K562 (cell line): ENCODE data around the gene DOP1B. TPM values are rescaled to one million over a fixed set of nuclear protein-coding genes. Genes with fewer than 3 reads are reported as not detected.

Experiments used
- CBX3 ChIP-seq, 2 experiments: IDR thresholded peaks; 1 replicate in 1 of 2; 2 replicates in 1 of 2; pipeline ENCODE4 v1.6.1; 2012; ENCODE audit warnings: inconsistent platforms in 2 of 2, low read length in 2 of 2, borderline replicate concordance in 1 of 2, control low read depth in 1 of 2
- DIDO1 ChIP-seq: fragments of 450-650 bp; IDR thresholded peaks from 2 replicates; pipeline ENCODE4 v1.6.1; 2016; ENCODE audit warnings: low read depth, missing biosample characterization, missing genetic modification characterization
- ERF ChIP-seq: fragments of 450-650 bp; formaldehyde crosslinking; IDR thresholded peaks from 2 replicates; pipeline ENCODE4 v1.4.0; 2020; ENCODE audit warnings: mild to moderate bottlenecking, mixed read lengths
- FOXA1 ChIP-seq: fragments of 450-650 bp; IDR thresholded peaks from 2 replicates; pipeline ENCODE4 v1.6.1; 2016; ENCODE audit warnings: mild to moderate bottlenecking, borderline replicate concordance
- MGA ChIP-seq: fragments of 450-650 bp; IDR thresholded peaks from 2 replicates; pipeline ENCODE4 v1.6.1; 2016; ENCODE audit warnings: mild to moderate bottlenecking, moderate library complexity
- MYC ChIP-seq, 2 experiments: fragments of 250-450 bp in 1 of 2; sonication (Bioruptor Pico) in 1 of 2; IDR thresholded peaks; 2 replicates each; pipeline versions ENCODE4 v1.5.1 to v1.6.1; 2012 to 2021; ENCODE audit warnings: low read depth in 2 of 2, borderline replicate concordance in 1 of 2, improper control_type of control experiment in 1 of 2, low read length in 1 of 2, mild to moderate bottlenecking in 1 of 2, moderate library complexity in 1 of 2
- PHF8 ChIP-seq: fragments of 200-600 bp; sonication (generic); IDR thresholded peaks from 2 replicates; pipeline ENCODE4 v1.6.1; 2012; ENCODE audit warnings: mixed run types, mild to moderate bottlenecking, inconsistent platforms, low read length, moderate library complexity, borderline replicate concordance
- POLR2AphosphoS2 ChIP-seq: IDR thresholded peaks from 2 replicates; pipeline ENCODE4 v1.6.1; 2012; ENCODE audit warnings: low read length, improper control_type of control experiment
- RAD51 ChIP-seq: fragments of 450-650 bp; IDR thresholded peaks from 2 replicates; pipeline ENCODE4 v1.7.1; 2016; ENCODE audit warnings: low read depth, mild to moderate bottlenecking, borderline replicate concordance
- TBP ChIP-seq: optimal IDR thresholded peaks from 2 replicates; pipeline ENCODE3; 2011; ENCODE audit warnings: low read depth, low read length, improper control_type of control experiment
- ZNF263 ChIP-seq: sonication (generic); formaldehyde crosslinking; IDR thresholded peaks from 2 replicates; pipeline ENCODE4 v1.8.0; 2022; ENCODE audit warnings: mild to moderate bottlenecking, missing genetic modification reagents, borderline replicate concordance
- polyA plus RNA-seq, 8 experiments: library from polyadenylated mRNA; depleted of rRNA in 4 of 8; stranded (reverse) in 5 of 8; unstranded in 3 of 8; fragments of >200 nt; fragmentation: Nextera tagmentation in 2 of 8; fragmentation: Illumina TruSeq in 1 of 8; extraction: Ambion mirVana in 2 of 8; extraction: Trizol in 1 of 8; gene quantifications; 2 replicates each; pipeline versions ENCODE4 v1.2.1 to v1.2.3, GENCODE V29; 2011 to 2014; ENCODE audit warnings: inconsistent platforms in 1 of 8, missing spikeins in 1 of 8
- total RNA-seq, 7 experiments: library from RNA; depleted of rRNA in 6 of 7; stranded (reverse); fragments of >200 nt in 6 of 7; fragmentation: Illumina TruSeq in 2 of 7; extraction: Trizol in 2 of 7; gene quantifications; 2 replicates each; pipeline versions ENCODE4 v1.2.1 to v1.2.3, GENCODE V29; 2011 to 2021; ENCODE audit warnings: low replicate concordance in 1 of 7
- TF ChIP-seq, protein P1 (sequence below), 2 experiments: IDR thresholded peaks; 2 replicates each; pipeline ENCODE4 v1.6.1; 2012; ENCODE audit warnings: improper control_type of control experiment in 2 of 2, low read depth in 2 of 2, low read length in 2 of 2, borderline replicate concordance in 1 of 2

Gene DOP1B
- total and polyA plus RNA-seq, 9 of the 15 experiments (the other 6 are each of a cell fraction or from before 2014, with no cell fraction given) = 0.04 to 2.2 (median 0.68) TPM

GRCh38 chr21:36155603-36156338, 853 bp upstream of the DOP1B start (continued):
- TF ChIP-seq RAD51 = no peak
- peak; percentile 84 for TF ChIP-seq TBP
- no peak for TF ChIP-seq DIDO1 (tag)
- TF ChIP-seq FOXA1 = no peak
- no peak for TF ChIP-seq MYC (IDR thresholded peaks at IDR 0.05; ENCODE audit: low read depth, low read length)
- peak; percentile 46; the same call in 1 of the 2 replicates for TF ChIP-seq MYC (CRISPR knock-in tag; IDR thresholded peaks at IDR 0.05; ENCODE audit: borderline replicate concordance, low read depth)
- peak; percentile 57 for TF ChIP-seq MGA
- TF ChIP-seq POLR2AphosphoS2 = no peak
- peak; percentile 79; the same call in 1 of the 2 replicates for TF ChIP-seq ERF (CRISPR knock-in tag)
- 0 out of 3 replicates have a peak, but pooled peaks of 1 of the 2 experiments have one; percentile 20 for TF ChIP-seq CBX3 (IDR thresholded peaks at IDR 0.05; ENCODE audit: borderline replicate concordance in 1 of 2, low read length in 2 of 2)
- TF ChIP-seq ZNF263 (CRISPR knock-in tag) = 0 out of 2 replicates have a peak, but pooled peaks have one; percentile 24
- peak; percentile 55; the same call in 1 of the 2 replicates for TF ChIP-seq PHF8
- TF ChIP-seq, protein P1, sequence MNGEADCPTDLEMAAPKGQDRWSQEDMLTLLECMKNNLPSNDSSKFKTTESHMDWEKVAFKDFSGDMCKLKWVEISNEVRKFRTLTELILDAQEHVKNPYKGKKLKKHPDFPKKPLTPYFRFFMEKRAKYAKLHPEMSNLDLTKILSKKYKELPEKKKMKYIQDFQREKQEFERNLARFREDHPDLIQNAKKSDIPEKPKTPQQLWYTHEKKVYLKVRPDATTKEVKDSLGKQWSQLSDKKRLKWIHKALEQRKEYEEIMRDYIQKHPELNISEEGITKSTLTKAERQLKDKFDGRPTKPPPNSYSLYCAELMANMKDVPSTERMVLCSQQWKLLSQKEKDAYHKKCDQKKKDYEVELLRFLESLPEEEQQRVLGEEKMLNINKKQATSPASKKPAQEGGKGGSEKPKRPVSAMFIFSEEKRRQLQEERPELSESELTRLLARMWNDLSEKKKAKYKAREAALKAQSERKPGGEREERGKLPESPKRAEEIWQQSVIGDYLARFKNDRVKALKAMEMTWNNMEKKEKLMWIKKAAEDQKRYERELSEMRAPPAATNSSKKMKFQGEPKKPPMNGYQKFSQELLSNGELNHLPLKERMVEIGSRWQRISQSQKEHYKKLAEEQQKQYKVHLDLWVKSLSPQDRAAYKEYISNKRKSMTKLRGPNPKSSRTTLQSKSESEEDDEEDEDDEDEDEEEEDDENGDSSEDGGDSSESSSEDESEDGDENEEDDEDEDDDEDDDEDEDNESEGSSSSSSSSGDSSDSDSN (IDR thresholded peaks at IDR 0.05; ENCODE audit: borderline replicate concordance in 1 of 2, low read depth in 2 of 2, low read length in 2 of 2) = peak in 1 of 2 experiments; percentile 77; a peak in 1 of 4 replicates
